AG10803 (cell line): ENCODE data around the gene PPP1R3G.

Experiments
- DNase-seq: peaks from one replicate; pipeline ENCODE4 v3.0.0; 2010; ENCODE audit warnings: low read depth
- H3K4me3 ChIP-seq: 2 replicates; pipeline ENCODE4 v1.5.1; 2011; ENCODE audit warnings: mild to moderate bottlenecking, low read length, control low read depth
- TF ChIP-seq, protein P1 (sequence below): conservative IDR thresholded peaks from 2 replicates; pipeline ENCODE4 v1.5.1; 2011; ENCODE audit warnings: mild to moderate bottlenecking, low read length, control low read depth, inconsistent platforms

PPP1R3G gene

DNA sequence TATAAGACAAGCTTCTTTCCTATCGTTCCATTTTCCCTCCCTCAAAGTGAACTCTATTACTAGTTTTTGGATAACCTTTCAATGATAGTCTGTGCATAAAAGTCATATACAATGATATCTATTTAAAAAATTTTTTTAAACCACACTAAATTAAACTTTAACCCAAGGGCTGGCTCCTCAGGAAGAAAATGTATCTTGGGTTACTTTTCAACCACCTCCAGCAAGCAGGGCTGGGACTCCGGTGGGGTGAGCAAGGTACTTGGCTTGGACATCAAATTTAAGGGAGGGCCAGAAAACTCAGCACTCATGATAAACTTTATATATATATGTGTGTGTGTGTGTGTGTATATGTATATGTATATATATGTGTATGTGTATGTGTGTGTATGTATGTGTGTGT, 13.9 kb upstream of the PPP1R3G start:
- DNase-seq = no peak
- TF ChIP-seq, protein P1, sequence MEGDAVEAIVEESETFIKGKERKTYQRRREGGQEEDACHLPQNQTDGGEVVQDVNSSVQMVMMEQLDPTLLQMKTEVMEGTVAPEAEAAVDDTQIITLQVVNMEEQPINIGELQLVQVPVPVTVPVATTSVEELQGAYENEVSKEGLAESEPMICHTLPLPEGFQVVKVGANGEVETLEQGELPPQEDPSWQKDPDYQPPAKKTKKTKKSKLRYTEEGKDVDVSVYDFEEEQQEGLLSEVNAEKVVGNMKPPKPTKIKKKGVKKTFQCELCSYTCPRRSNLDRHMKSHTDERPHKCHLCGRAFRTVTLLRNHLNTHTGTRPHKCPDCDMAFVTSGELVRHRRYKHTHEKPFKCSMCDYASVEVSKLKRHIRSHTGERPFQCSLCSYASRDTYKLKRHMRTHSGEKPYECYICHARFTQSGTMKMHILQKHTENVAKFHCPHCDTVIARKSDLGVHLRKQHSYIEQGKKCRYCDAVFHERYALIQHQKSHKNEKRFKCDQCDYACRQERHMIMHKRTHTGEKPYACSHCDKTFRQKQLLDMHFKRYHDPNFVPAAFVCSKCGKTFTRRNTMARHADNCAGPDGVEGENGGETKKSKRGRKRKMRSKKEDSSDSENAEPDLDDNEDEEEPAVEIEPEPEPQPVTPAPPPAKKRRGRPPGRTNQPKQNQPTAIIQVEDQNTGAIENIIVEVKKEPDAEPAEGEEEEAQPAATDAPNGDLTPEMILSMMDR = no peak
- no peak overlapping the region for H3K4me3 ChIP-seq

DNA sequence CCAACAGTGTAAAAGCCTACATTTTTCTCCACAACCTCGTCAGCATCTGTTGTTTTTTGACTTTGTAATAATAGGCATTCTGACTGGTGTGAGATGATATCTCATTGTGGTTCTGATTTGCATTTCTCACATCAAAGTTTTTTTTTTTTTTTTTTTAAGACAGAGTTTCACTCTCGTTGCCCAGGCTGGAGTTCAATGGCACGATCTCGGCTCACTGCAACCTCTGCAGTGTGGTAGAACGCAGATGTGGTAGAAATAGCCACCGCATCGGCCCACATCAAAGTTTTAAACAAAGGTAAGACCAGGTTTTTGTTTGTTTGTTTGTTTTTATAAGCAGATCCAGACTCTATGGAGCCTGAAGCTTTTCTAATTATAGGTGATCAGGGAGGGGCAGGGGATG, 12.7 kb upstream of the PPP1R3G start:
- TF ChIP-seq, protein P1 = no peak
- no peak for DNase-seq
- H3K4me3 ChIP-seq = no peak overlapping the region

DNA sequence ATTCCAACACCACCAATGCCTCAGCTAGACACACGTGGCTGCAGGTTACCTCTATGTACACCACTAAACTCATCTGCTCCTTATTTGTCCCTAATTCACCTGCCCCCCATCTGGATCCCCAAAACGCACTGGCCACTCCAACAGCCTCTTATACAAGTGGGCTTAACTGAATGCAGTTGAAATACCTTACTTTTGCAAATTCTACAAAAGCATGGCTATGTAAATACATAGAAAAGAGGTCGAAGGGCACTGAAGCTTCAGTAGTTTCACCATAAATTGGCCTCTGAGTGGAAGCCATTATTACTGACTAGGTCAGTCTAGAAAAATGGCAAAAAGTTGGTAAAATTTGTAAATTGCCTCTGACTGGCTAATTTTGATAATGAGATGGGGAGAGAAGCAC, 11.1 kb upstream of the PPP1R3G start:
- TF ChIP-seq, protein P1 = no peak
- H3K4me3 ChIP-seq = no peak overlapping the region
- no peak for DNase-seq

DNA sequence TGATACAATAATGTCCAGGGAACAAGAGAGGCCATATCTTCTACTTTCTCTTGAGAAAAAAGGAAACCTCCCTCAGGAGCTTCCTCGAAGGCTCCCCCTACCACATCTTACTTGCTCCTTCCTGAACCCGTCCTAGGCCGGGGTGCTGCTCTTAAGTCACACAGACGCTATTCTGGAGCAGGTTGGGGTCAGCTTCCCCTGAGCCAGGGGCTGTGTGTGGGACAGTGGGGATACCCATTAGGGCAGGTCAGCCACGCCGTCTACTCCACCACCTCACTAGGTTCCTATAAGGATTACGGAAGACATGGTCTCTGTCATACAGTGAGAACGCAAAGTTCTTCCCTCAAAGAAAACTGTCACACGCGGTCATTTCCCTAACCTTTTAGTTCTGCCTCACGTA, 8.2 kb upstream of the PPP1R3G start:
- TF ChIP-seq, protein P1 = no peak
- DNase-seq = no peak
- no peak overlapping the region for H3K4me3 ChIP-seq

DNA sequence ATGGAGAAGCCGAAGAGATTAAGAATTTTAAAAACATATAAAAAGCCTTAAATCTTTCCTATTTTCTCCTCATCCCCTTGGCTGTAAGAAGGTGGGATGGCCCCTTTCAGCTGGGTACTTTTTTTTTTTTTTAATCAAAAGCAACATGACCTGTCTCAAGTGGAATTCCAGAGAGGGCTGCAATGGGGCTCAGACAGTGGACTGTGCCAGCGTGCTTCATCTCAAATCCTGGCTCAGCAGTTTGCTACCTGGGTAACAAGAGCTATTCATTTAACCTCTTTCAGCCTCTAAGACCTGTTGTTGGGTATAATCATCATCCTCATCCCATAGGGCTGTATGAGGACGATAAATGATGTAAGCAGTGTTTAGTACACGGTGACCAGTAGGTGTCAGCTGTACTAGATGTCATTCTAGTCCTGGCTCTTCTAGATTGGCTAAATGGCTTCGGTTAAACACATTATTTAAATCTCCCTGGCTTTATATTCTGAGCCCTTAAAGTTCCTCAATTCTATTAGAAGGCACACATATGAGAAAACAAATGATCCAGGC, 6.9 kb upstream of the PPP1R3G start:
- no peak for DNase-seq
- H3K4me3 ChIP-seq = no peak overlapping the region

DNA sequence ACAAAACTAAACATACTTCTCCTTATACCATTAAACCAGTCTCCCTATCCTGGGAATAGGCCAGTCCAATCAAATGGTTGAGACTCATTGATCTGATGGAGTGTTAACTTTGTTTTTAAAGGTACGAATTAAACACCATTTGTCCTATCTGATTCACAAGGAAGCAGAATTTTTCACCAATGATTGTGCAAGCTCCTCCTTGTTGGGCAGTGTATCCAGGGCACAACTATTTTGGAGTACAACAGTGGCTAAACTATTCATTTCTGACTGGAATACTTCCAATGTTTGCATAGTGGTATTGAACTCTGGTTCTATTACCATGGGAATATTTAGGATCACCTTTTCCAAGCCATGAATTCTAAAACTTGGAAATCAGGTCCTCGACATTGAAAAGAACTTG, 5.4 kb upstream of the PPP1R3G start:
- TF ChIP-seq, protein P1 = no peak
- no peak overlapping the region for H3K4me3 ChIP-seq
- DNase-seq = no peak

More for the DNA sequence above, 6.9 kb upstream of the PPP1R3G start:
- TF ChIP-seq, protein P1 = peak; percentile 20; the same call in 1 of the 2 replicates

DNA sequence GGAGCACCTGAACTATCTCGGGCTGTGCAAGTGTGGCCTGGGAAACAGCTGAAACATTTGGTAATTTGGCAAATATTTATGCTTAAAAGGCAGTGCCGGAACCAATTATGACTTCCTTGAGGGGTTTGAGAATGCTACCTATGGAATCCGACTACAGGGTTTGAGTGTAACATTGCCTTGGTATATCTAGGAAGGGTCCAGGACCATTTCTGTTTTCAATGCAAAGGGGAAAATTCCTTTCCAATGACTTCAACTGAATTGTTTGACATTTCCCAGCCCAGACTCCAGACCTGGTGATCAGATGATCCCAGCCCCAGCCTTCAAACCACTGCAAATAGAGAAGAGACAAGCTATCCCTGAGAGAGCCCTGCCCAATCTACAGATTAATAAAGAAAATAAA, 4.6 kb upstream of the PPP1R3G start:
- H3K4me3 ChIP-seq = no peak overlapping the region
- DNase-seq = no peak
- TF ChIP-seq, protein P1 = no peak
